ENCODE measurements around the gene CSNK1A1.

DNA sequence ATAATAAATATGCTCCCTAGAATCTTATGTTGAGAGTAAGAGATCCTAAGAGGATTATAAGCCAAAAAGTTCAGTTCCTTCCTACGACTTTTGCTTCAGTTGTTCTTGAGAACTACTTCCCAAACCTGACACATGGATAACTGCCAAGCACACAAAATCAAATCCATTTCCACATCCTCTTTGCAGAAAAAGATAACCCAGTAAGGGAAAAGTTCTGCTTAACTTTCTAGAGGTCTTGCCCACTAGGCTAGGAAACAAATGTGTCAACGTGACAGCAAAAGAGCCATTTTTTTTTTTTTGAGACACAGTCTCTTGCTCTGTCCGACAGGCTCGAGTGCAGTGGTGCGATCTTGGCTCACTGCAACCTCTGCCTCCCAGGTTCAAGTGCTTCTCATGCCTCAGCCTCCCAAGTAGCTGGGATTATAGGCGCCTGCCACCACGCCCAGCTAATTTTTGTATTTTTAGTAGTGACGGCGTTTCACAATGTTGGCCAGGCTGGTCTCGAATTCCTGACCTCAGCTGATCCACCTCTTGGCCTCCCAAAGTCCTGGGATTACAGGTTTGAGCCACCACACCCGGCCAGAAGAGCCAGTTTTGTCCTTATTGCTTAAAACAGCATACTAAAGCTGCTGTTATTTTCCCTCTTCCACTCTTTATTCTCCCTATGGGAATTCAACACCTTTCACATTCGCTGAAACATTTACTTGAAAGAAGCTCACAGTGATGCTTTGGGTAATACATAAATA, 24.2 kb downstream of the CSNK1A1 start:
- TF ChIP-seq, protein P1, sequence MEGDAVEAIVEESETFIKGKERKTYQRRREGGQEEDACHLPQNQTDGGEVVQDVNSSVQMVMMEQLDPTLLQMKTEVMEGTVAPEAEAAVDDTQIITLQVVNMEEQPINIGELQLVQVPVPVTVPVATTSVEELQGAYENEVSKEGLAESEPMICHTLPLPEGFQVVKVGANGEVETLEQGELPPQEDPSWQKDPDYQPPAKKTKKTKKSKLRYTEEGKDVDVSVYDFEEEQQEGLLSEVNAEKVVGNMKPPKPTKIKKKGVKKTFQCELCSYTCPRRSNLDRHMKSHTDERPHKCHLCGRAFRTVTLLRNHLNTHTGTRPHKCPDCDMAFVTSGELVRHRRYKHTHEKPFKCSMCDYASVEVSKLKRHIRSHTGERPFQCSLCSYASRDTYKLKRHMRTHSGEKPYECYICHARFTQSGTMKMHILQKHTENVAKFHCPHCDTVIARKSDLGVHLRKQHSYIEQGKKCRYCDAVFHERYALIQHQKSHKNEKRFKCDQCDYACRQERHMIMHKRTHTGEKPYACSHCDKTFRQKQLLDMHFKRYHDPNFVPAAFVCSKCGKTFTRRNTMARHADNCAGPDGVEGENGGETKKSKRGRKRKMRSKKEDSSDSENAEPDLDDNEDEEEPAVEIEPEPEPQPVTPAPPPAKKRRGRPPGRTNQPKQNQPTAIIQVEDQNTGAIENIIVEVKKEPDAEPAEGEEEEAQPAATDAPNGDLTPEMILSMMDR (IDR thresholded peaks at IDR 0.05), result no peak
- TF ChIP-seq POLR2A (IDR thresholded peaks at IDR 0.05) (no peak), POLR2AphosphoS5 (IDR thresholded peaks at IDR 0.05) (no peak), EP300 (IDR thresholded peaks at IDR 0.05) (no peak)
